Subcutaneous abdominal adipose tissue (tissue), 5 donors: ENCODE measurements around the gene PHLDB1.
A peak's percentile ranks its signal among the peaks of the same experiment; 100 is the strongest.

Experiments
- H3K27ac ChIP-seq: one replicate; pipeline ENCODE4 v1.7.0; 2013; ENCODE audit warnings: low read depth, mild to moderate bottlenecking, inconsistent platforms, low read length, moderate library complexity
- H3K27me3 ChIP-seq, 5 donors: one replicate each; pipeline ENCODE4 v1.7.0; 2013; ENCODE audit warnings: low read length in 5 of 5, inconsistent platforms in 1 of 5; ENCODE audit not compliant: control insufficient read depth in 5 of 5, insufficient read depth in 4 of 5
- H3K36me3 ChIP-seq, 5 donors: one replicate each; pipeline ENCODE4 v1.7.0; 2013; ENCODE audit warnings: low read length in 5 of 5; ENCODE audit not compliant: control insufficient read depth in 5 of 5, insufficient read depth in 5 of 5
- H3K4me1 ChIP-seq, 5 donors: one replicate each; pipeline ENCODE4 v1.7.0; 2013; ENCODE audit warnings: low read length in 5 of 5, mild to moderate bottlenecking in 3 of 5, moderate library complexity in 1 of 5; ENCODE audit not compliant: control insufficient read depth in 5 of 5, insufficient read depth in 5 of 5
- H3K4me3 ChIP-seq, 5 donors: one replicate each; pipeline ENCODE4 v1.7.0; 2013; ENCODE audit warnings: low read length in 5 of 5, low read depth in 1 of 5
- H3K9ac ChIP-seq, 5 donors: one replicate each; pipeline ENCODE4 v1.7.0; 2013; ENCODE audit warnings: low read length in 5 of 5, mild to moderate bottlenecking in 4 of 5, moderate library complexity in 3 of 5
- H3K9me3 ChIP-seq, 5 donors: one replicate each; pipeline ENCODE4 v1.7.0; 2013; ENCODE audit warnings: low read length in 5 of 5; ENCODE audit not compliant: control insufficient read depth in 5 of 5
- donor health status: healthy.
- donor health status: healthy.
- donor health status: healthy.
- donor health status: healthy.
- donor health status: healthy.

The PHLDB1 gene

GRCh38 chr11:118629761-118630661 lies 22.6 kb downstream of the PHLDB1 start:
- Histone ChIP-seq H3K27ac (peak overlapping the region; percentile 13), H3K36me3 (peaks cover 0 to 93% (median 90%) of the 10 kb centered on the region in 5 donors), H3K9ac (peak overlapping the region in 1 of 5 donors; percentile 2), H3K9me3 (no peaks in the 10 kb centered on the region), H3K27me3 (no peaks in the 10 kb centered on the region), H3K4me3 (no peak overlapping the region), H3K4me1 (peaks cover 10 to 94% (median 83%) of the 10 kb centered on the region in 5 donors)

DNA sequence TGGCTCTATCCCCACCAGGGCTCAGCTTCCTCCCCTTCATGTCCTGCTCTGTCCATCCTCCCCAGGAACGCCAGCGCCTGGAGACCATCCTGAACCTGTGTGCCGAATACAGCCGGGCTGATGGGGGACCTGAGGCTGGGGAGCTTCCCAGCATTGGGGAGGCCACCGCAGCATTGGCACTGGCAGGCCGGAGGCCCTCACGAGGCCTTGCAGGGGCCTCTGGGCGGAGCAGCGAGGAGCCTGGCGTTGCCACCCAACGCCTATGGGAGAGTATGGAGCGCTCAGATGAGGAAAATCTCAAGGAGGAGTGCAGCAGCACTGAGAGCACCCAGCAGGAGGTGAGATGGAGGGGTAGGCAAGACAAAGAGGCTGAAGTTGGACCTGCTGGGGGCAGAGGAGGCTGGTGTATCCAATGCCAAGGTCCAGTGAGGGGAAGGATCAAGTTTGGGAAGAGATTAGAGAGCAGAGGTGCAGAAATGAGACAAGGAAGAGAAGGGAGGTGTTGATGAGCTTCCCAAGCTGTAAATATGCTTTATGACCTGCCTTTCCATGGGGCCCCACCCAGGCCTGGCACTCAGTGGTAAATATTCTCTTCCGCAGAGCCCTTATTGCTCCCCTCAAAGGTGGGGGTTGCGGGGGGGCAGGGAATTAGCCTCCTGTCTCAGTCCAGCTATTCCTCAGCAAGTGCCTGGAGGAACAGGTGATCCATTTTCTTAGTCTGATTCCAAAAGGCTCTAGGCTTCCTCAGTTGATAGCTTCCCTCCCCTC lies 23.9 kb downstream of the PHLDB1 start:
- peak overlapping the region; percentile 80 for H3K27ac ChIP-seq
- no peak overlapping the region for H3K9ac ChIP-seq
- peaks cover 15 to 95% (median 86%) of the 10 kb centered on the region in 5 donors for H3K4me1 ChIP-seq

DNA sequence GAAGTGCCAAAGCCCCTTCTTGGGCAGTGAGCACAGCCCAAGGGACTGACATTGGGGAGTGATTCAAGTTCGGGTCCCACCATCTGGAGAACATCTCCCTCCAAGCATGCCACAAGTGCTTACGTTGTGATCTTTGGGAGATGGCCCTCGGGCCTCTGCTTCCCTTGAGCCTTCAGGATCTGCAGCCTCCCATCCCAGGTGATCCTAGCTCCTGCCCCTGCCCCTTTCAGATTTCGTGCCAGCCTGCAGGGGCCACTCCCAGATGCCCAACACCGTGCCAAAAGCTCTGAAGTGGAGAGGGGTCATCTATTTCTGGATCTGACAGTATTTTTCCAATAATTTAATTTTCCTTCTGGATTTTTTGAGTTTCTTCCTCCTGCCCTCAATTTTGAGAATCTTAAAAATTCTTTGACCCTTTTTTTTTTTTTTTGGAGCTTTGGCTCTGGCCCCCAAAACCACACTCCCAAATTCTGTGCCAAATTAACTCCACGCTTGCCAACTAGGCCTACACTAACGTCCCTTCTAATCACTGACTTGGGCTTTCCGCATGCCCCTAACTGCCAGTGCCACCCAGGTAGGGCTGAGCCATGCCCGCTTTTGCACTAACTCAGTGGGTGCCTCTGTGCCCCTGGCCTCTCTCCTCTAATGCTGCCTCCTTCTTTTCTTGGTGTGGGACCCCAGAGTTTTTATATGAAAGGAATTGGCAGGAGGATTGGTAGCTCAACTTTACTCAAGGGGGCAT lies 25.3 kb downstream of the PHLDB1 start:
- Histone ChIP-seq H3K9ac (peak overlapping the region in 1 of 5 donors; percentile 28), H3K36me3 (peaks cover 2 to 96% (median 92%) of the 10 kb centered on the region in 5 donors), H3K27me3 (no peaks in the 10 kb centered on the region), H3K4me3 (no peak overlapping the region), H3K4me1 (peaks cover 22 to 99% (median 90%) of the 10 kb centered on the region in 5 donors), H3K9me3 (no peaks in the 10 kb centered on the region), H3K27ac (peak overlapping the region; percentile 80)

More for the DNA sequence above, 23.9 kb downstream of the PHLDB1 start:
- Histone ChIP-seq H3K36me3 (peaks cover 0 to 95% (median 91%) of the 10 kb centered on the region in 5 donors), H3K4me3 (no peak overlapping the region), H3K9me3 (no peaks in the 10 kb centered on the region), H3K27me3 (no peaks in the 10 kb centered on the region)

DNA sequence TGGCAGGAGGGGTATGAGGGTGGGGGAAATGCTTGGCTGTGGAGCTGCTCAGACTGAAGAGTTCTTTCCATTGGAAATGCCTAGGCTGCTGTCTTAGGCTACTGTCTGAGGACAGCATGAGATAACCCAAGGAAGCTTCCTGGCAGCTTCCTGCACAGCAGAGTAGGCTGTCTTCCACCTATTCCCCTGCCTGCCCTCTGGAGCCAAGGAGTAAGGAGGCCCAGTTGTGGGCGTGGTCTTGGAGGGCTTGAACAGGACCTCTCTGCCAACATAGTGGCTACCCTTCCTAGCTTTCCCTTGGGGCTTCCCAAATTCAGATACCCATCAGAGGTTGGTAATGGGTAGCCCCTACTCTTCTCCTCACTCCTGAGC lies 25.9 kb downstream of the PHLDB1 start:
- Histone ChIP-seq H3K9me3 (no peaks in the 10 kb centered on the region), H3K36me3 (peaks cover 4 to 96% (median 92%) of the 10 kb centered on the region in 5 donors), H3K9ac (peak overlapping the region in 1 of 5 donors; percentile 56), H3K4me3 (no peak overlapping the region), H3K4me1 (peaks cover 22 to 99% (median 88%) of the 10 kb centered on the region in 5 donors), H3K27ac (peak overlapping the region; percentile 80), H3K27me3 (no peaks in the 10 kb centered on the region)

DNA sequence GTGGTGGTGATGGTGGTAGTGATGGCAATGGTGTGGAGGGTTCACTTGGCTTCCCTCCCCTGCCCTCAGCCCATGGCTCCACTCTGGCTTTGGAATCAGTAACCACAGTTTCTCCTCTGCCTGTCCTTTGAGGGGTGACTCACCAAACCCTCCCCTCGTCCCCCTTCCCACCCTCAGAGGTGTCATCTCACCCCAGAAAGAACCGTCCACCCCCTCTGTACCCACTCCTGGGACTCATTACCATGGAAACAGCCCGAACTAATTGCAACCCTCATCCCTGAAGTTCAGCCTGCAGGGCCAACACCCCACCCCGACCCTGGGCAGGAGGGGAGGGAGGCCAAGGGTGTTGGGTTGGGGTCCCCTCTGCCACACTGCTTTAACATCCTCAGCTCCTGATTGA lies 26.6 kb downstream of the PHLDB1 start:
- peak overlapping the region; percentile 80 for H3K27ac ChIP-seq
- peaks cover 4 to 96% (median 92%) of the 10 kb centered on the region in 5 donors for H3K36me3 ChIP-seq
- peak overlapping the region in 4 of 5 donors; percentile 18 to 56 (median 50) for H3K9ac ChIP-seq
- no peaks in the 10 kb centered on the region for H3K27me3 ChIP-seq
- H3K9me3 ChIP-seq, result no peaks in the 10 kb centered on the region
- peak overlapping the region in 1 of 5 donors; percentile 40 for H3K4me3 ChIP-seq
- H3K4me1 ChIP-seq, result peaks cover 22 to 99% (median 85%) of the 10 kb centered on the region in 5 donors

GRCh38 chr11:118634431-118635236 lies 27.2 kb downstream of the PHLDB1 start:
- H3K9ac ChIP-seq, result peak overlapping the region in 4 of 5 donors; percentile 18 to 56 (median 50)
- H3K9me3 ChIP-seq, result no peaks in the 10 kb centered on the region
- peak overlapping the region; percentile 80 for H3K27ac ChIP-seq
- peaks cover 22 to 96% (median 79%) of the 10 kb centered on the region in 5 donors for H3K4me1 ChIP-seq
- H3K4me3 ChIP-seq, result peak overlapping the region in 1 of 5 donors; percentile 40
- H3K27me3 ChIP-seq, result no peaks in the 10 kb centered on the region
- H3K36me3 ChIP-seq, result peaks cover 4 to 96% (median 92%) of the 10 kb centered on the region in 5 donors

DNA sequence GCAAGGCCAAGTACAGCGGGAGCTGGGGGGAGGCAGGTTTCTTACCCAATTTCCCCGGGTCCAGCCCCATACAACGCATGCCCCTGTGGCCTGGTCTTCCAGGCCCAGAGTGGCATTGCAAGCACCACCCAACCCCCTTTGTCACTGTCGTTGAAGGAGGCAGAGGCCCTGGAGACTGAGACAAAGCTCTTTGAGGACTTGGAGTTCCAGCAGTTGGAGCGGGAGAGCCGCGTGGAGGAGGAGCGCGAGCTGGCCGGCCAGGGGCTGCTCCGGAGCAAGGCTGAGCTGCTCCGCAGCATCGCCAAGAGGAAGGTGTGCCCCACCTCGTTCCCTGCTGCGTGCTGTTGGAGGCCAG lies 27.8 kb downstream of the PHLDB1 start:
- H3K9ac ChIP-seq, result no peak overlapping the region
- no peaks in the 10 kb centered on the region for H3K9me3 ChIP-seq
- H3K4me3 ChIP-seq, result no peak overlapping the region
- H3K27me3 ChIP-seq, result no peaks in the 10 kb centered on the region
- H3K36me3 ChIP-seq, result peaks cover 4 to 96% (median 92%) of the 10 kb centered on the region in 5 donors
- H3K4me1 ChIP-seq, result peaks cover 22 to 94% (median 79%) of the 10 kb centered on the region in 5 donors
- peak overlapping the region; percentile 80 for H3K27ac ChIP-seq

DNA sequence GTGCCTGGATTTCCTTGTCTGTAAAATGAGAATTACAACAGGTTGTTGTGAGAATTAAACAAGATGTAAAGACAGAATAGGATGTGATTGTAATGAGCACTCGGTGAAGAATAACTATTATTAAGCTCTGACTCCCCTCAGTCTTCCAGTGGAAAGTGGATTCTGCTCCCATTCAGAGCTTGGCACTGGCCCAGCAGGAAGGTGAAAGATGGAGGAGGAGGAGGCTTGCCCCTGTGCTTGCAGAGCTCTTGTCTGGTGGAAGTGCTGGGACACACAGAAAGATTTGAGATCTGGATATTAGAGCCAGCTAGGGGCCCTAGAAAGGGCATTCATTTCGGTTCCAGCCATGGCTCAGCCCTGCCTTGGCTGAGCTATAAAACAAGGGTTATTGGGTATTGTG lies 28.2 kb downstream of the PHLDB1 start:
- Histone ChIP-seq H3K27ac (peak overlapping the region; percentile 80), H3K4me1 (peaks cover 22 to 94% (median 79%) of the 10 kb centered on the region in 5 donors), H3K9ac (peak overlapping the region in 2 of 5 donors; percentile 32 to 50)

More for the DNA sequence above, 28.2 kb downstream of the PHLDB1 start:
- peaks cover 4 to 96% (median 92%) of the 10 kb centered on the region in 5 donors for H3K36me3 ChIP-seq
- H3K27me3 ChIP-seq, result no peaks in the 10 kb centered on the region
- H3K4me3 ChIP-seq, result no peak overlapping the region
- no peaks in the 10 kb centered on the region for H3K9me3 ChIP-seq
